ENCODE data around the gene MAP3K5. TPM values are rescaled to one million over a fixed set of nuclear protein-coding genes. Genes with fewer than 3 reads are reported as not detected.

MAP3K5 gene
- total and polyA plus RNA-seq, 12 donors: 41.9 to 306 (median 215) TPM

DNA sequence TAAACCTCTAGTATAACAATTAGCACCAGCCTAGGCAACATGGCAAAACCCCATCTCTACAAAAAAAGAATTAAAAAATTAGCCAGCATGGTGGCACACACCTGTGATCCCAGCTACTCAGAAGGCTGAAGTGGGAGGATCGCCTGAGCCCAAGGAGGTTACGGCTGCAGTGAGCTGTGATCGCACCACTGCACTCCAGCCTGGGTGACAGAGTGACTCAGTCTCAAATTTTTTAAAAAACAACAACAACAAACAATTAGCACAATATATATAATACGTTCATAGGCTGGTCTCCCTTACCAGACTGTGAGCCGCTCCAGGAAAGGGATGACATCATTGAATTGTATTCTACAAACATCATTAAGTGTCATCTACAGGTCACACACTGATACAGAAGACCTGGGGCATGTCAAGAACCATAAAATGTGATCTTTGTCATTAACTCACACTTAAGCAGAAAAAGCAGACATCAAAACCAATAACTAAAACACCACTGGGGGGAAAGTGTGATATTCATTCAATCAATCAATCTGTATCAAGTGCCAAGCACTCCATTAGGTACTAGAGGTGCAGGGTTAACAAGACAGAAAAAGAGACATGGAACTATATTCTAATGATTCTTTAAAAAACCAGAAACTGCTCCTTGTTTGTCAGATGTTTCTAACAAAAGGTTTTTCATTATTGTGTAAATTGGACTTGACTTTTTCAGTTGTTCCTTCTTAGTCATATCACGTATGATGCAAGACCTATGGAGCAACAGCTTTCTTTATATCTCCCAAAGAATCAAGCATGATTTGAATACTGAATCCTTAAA is 17.8 kb downstream of the MAP3K5 start:
- TF ChIP-seq CTCF (IDR thresholded peaks at IDR 0.05) (no peak), POLR2A (IDR thresholded peaks at IDR 0.05) (no peak)
- peaks cover 52 to 94% of the 10 kb centered on the region in 2 donors for H3K4me1 ChIP-seq (replicated peaks in 1 of 2)
- H3K9me3 ChIP-seq (replicated peaks in 1 of 3): no peaks in the 10 kb centered on the region
- 62 to 70% (median 66%) methylated on average over 6 of the region's 6 CpGs for WGBS, 4 donors
- no peak overlapping the region for H3K4me3 ChIP-seq
- no peaks in the 10 kb centered on the region for H3K27me3 ChIP-seq
- H3K27ac ChIP-seq: peak overlapping the region; percentile 5 to 74 (median 73)
- intact Hi-C loops (cut with DNase I): no loop called here
- no peaks in the 10 kb centered on the region for H3K36me3 ChIP-seq (replicated peaks in 1 of 2)
- DNase-seq: no peak

DNA sequence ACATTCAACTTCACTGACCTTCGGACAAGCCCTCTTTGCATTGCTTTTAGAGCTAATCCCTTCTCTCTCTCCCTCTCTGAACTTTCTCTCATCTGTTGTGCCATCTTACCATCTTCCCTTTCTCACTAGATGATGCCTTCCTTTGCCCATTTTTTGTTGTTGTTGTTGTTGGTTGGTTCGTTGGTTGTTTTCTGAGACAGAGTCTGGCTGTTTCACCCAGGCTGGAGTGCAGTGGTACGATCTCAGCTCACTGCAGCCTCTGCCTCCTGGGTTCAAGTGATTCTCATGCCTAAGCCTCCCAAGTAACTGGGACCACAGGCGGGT is 18.8 kb downstream of the MAP3K5 start:
- H3K4me3 ChIP-seq: no peak overlapping the region
- H3K9me3 ChIP-seq (replicated peaks in 1 of 3): no peaks in the 10 kb centered on the region
- no peak for DNase-seq
- peak overlapping the region in 3 of 5 donors; percentile 60 to 74 (median 73) for H3K27ac ChIP-seq
- intact Hi-C loops (cut with DNase I): no loop called here
- TF ChIP-seq POLR2A (IDR thresholded peaks at IDR 0.05) (no peak), CTCF (IDR thresholded peaks at IDR 0.05) (no peak)
- no peaks in the 10 kb centered on the region for H3K36me3 ChIP-seq (replicated peaks in 1 of 2)
- peaks cover 56 to 94% of the 10 kb centered on the region in 2 donors for H3K4me1 ChIP-seq (replicated peaks in 1 of 2)
- 87 to 90% (median 88%) methylated on average over 4 of the region's 4 CpGs for WGBS, 4 donors
- no peaks in the 10 kb centered on the region for H3K27me3 ChIP-seq

DNA sequence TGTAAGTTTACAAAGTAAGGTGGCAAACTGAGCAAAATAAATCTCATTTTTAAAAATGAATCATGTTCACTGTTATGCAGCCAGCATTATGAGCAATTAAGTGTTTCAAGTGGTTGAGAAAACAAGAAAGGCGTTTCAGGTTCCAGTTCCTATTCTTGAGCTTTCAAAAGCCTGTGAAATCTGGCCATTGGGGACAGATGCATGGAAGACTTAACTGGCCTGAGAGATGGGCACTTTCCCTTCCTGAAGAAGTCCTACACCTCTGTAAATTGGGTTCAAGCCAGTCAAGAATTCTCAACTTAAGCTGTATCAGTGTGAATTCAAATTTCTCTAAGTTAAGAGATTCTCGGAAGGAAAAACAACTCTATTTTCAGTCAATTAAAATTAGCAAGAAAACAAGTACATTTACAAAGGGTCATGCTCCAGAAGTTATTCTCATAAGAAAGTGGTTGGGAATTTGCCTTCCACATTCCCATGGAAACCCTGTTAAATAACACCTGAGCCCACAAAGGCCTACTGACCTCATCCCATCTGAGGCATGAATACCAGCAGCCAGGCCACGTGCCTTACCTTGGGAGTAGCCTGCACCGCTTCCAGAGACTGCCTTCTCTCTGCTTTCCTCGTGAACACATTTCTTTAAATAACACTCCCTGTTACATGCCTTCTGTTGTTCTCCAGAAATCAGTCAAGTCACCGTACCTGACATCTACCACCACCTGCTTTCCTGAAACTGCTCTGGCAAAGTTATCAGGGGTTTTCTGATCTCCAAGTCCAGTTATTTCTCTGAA is 19.4 kb downstream of the MAP3K5 start:
- peaks cover 62 to 94% of the 10 kb centered on the region in 2 donors for H3K4me1 ChIP-seq (replicated peaks in 1 of 2)
- peak in 3 of 7 donors; percentile 45 to 57 (median 55) for DNase-seq
- no peaks in the 10 kb centered on the region for H3K9me3 ChIP-seq (replicated peaks in 1 of 3)
- H3K4me3 ChIP-seq: no peak overlapping the region
- WGBS, 4 donors: 58 to 74% (median 67%) methylated on average over 6 of the region's 6 CpGs
- TF ChIP-seq POLR2A (IDR thresholded peaks at IDR 0.05): no peak
- TF ChIP-seq CTCF (IDR thresholded peaks at IDR 0.05): no peak
- intact Hi-C loops (cut with DNase I): no loop called here
- peak overlapping the region; percentile 0 to 74 (median 60) for H3K27ac ChIP-seq
- H3K36me3 ChIP-seq (replicated peaks in 1 of 2): no peaks in the 10 kb centered on the region
- H3K27me3 ChIP-seq: no peaks in the 10 kb centered on the region

DNA sequence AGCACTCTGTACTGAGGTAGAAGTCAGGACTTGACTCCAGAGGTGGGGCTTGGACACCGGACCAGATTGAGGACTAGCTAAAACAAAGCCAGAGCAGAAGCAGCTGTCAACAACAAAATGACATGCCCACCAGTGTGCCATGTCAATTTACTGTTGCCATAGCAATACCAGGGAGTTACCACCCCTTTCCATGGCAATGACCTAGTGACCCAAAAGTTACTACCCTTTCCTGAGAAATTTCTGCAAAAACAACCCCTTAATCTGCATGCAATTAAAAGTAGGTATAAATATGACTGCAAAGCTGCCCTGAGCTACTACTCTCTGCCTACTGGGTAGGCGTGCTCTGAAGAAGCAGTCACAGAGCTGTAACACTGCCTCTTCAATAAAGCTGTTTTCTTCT is 21.0 kb downstream of the MAP3K5 start:
- H3K9me3 ChIP-seq (replicated peaks in 1 of 3): no peaks in the 10 kb centered on the region
- no peaks in the 10 kb centered on the region for H3K27me3 ChIP-seq
- no peak for TF ChIP-seq CTCF (IDR thresholded peaks at IDR 0.05)
- no peak for TF ChIP-seq POLR2A (IDR thresholded peaks at IDR 0.05)
- H3K4me3 ChIP-seq: no peak overlapping the region
- no peaks in the 10 kb centered on the region for H3K36me3 ChIP-seq (replicated peaks in 1 of 2)
- intact Hi-C loops (cut with DNase I): no loop called here
- H3K4me1 ChIP-seq (replicated peaks in 1 of 2): peaks cover 68 to 94% of the 10 kb centered on the region in 2 donors
- DNase-seq: no peak
- WGBS, 4 donors: 48 to 79% (median 77%) methylated on average over 2 of the region's 2 CpGs
- H3K27ac ChIP-seq: peak overlapping the region in 2 of 5 donors; percentile 22 to 49

All from adrenal gland (tissue), 12 donors.